GM21447 (cell line): ENCODE data around the gene PARM1.

Source experiments
- ATAC-seq: cut with Tn5 transposase; IDR thresholded peaks from one replicate; pipeline ENCODE4 v1.9.1; 2021; ENCODE audit not compliant: unreplicated experiment

The PARM1 gene

DNA sequence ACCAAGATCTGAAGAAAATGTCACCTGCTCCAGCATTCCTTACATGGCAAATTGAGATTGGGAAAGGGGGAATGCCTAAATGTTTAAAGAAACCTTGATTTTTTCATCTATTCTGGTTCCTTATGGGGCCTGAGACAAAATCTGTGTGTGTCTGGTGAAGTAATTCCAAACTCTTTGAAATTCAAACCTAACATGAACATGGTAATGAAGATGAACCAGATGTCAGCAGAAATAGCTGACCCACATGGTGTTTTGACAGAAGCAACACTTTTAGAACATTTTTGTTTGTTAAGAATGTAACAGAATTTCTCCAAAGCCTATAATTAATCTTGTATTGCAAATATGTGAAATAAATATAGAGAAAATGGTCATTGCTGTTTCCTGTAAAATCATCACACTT lies 133.0 kb downstream of the PARM1 start:
- ATAC-seq = no peak

- ATAC-seq = peak; percentile 87
Observed at GRCh38 chr4:75069493-75070074, 136.7 kb downstream of the PARM1 start.

DNA sequence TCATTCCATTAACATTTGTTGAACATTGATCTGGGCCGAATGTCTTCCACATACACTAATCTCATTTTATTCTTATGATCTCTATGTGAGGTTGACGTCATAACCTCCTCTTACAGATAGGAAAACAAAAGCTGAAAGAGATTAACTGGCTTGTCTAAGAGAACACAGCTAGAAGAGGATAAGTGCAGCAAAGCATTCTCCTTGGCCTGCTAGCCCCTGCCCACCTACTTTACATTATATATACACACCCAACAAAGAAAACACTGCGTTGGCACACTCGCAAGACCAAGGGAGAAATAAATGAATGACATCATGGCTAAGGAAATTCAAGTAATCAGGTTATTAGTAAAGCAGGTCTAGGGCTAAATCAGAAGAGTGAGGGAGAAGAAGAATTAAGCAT lies 138.4 kb downstream of the PARM1 start:
- ATAC-seq = no peak

- ATAC-seq = no peak
Observed at GRCh38 chr4:75080888-75081287, 148.0 kb downstream of the PARM1 start.

- no peak for ATAC-seq
Observed at GRCh38 chr4:75081561-75081960, 148.6 kb downstream of the PARM1 start.

DNA sequence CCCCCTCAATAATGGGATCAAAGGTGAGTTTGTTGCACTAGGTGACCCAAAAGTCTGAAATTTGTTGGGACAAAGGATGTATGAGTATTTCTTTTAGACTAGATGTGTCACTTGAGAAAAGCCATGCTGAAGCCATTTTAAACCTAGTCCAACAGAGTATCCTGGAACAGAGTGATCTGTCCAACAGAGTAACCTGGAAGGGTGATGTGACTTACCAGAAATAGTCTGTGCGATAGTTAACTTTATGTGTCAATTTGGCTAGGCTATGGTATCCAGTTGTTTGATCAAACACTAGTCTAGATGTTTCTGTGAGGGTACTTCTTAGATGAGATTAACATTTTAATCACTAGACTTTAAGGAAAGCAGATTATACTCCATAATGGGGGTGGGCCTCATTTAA lies 154.5 kb downstream of the PARM1 start:
- ATAC-seq = no peak

DNA sequence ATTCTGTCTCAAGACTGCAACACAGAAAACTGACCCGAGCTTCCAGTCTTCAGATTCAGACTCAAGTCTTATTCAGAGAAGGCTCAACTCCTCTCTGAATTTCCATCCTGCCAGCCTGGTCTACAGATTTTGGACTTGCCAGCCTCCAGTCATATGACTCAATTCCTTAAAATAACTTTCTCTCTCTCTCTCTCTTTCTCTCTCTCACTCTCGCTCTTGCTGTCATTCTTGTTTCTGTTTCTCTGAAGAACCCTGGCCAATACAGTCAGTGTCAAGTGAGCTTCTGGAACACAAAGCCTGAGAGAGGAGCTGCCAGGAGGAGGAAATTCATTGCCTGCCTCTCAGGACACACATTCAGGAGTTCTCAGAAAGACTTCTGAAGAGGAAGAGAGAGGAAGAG lies 154.9 kb downstream of the PARM1 start:
- ATAC-seq = peak; percentile 88

DNA sequence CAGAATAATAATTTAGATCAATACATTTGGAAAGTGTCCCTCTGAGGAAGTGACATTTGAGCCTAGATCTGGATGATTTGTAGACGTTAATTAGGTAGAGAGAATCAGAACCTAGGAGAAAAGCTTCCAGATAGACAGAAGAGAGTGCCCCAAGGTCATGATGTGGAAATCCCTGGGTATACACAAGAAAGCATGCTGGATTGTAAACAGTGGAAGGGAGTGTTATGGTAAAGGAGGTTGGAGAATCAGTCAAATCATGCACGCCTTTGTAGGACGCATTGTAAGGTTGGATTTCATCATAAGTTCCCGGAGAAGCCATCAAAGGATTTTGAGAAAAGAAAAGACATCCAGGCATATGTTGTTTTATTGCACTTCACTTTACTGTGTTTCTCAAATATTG lies 156.3 kb downstream of the PARM1 start:
- no peak for ATAC-seq

GRCh38 chr4:75099321-75099720 lies 166.4 kb downstream of the PARM1 start:
- peak; percentile 90 for ATAC-seq
